ENCODE results near the gene XRN2. TPM values are rescaled to one million over a fixed set of nuclear protein-coding genes. Genes with fewer than 3 reads are reported as not detected.
A peak's percentile ranks its signal among the peaks of the same experiment; 100 is the strongest.

XRN2 gene
- total RNA-seq, 1 donor from 2014 or later: 46.4 TPM

DNA sequence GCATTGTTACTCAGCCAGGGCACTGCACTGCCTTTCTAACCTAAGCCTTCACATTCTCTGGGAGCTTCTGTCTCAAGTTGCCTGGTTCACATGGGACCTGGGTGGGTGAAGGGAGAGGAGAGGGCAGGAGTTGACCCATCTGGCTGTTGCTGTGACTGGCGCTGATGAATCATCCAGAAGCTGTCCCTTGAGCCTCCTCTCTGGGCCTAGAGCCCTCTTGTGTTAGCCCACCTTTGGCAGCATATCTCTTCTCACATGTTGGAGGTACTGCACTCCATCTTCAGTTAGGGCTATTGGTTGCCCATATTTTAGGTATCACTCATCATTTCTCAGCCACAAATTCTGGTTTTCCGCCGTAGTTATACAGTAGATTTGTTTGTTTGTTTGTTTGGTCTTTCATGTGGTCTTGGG is 19.8 kb downstream of the XRN2 start:
- no peak for DNase-seq (ENCODE audit: extremely low spot score in 2 of 2)
- Histone ChIP-seq H3K9me3 (no peaks in the 10 kb centered on the region), H3K27ac (no peak overlapping the region), H3K36me3 (no peaks in the 10 kb centered on the region), H3K4me1 (peaks cover 33% of the 10 kb centered on the region), H3K27me3 (no peaks in the 10 kb centered on the region), H3K4me3 (no peak overlapping the region)
- intact Hi-C loops (cut with DNase I): no loop called here
- TF ChIP-seq, protein P1, sequence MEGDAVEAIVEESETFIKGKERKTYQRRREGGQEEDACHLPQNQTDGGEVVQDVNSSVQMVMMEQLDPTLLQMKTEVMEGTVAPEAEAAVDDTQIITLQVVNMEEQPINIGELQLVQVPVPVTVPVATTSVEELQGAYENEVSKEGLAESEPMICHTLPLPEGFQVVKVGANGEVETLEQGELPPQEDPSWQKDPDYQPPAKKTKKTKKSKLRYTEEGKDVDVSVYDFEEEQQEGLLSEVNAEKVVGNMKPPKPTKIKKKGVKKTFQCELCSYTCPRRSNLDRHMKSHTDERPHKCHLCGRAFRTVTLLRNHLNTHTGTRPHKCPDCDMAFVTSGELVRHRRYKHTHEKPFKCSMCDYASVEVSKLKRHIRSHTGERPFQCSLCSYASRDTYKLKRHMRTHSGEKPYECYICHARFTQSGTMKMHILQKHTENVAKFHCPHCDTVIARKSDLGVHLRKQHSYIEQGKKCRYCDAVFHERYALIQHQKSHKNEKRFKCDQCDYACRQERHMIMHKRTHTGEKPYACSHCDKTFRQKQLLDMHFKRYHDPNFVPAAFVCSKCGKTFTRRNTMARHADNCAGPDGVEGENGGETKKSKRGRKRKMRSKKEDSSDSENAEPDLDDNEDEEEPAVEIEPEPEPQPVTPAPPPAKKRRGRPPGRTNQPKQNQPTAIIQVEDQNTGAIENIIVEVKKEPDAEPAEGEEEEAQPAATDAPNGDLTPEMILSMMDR (IDR thresholded peaks at IDR 0.05): no peak
- TF ChIP-seq POLR2AphosphoS5 (IDR thresholded peaks at IDR 0.05; ENCODE audit: insufficient read depth in 1 of 2, low read depth in 1 of 2) (no peak), POLR2A (IDR thresholded peaks at IDR 0.05) (no peak)

DNA sequence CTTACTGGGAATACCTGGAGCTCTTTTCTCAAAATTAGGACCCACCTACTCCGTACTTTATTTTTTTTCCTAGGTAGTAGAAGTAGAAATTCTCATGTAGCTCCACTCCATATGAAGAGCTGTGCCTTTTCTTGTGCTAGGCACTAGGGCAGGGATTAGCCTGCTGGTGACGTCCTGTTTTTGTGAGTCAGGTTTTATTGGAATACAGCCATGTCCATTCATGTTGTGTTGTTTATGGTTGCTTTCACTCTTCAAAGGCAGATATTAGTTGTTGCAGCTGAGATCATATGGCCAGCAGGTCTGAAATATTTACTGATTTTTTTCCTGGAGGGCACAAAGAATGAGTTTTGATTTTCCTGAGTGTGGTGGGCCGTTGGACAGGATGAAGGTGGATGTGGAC is 20.5 kb downstream of the XRN2 start:
- H3K27ac ChIP-seq: no peak overlapping the region
- no peaks in the 10 kb centered on the region for H3K27me3 ChIP-seq
- no peaks in the 10 kb centered on the region for H3K36me3 ChIP-seq
- no peak overlapping the region for H3K4me3 ChIP-seq
- H3K9me3 ChIP-seq: no peaks in the 10 kb centered on the region
- DNase-seq (ENCODE audit: extremely low spot score in 2 of 2): no peak
- intact Hi-C loops (cut with DNase I): no loop called here
- TF ChIP-seq POLR2AphosphoS5 (IDR thresholded peaks at IDR 0.05; ENCODE audit: insufficient read depth in 1 of 2, low read depth in 1 of 2) (peak in 1 of 2 donors; percentile 31), POLR2A (IDR thresholded peaks at IDR 0.05) (no peak)
- peaks cover 33% of the 10 kb centered on the region for H3K4me1 ChIP-seq

DNA sequence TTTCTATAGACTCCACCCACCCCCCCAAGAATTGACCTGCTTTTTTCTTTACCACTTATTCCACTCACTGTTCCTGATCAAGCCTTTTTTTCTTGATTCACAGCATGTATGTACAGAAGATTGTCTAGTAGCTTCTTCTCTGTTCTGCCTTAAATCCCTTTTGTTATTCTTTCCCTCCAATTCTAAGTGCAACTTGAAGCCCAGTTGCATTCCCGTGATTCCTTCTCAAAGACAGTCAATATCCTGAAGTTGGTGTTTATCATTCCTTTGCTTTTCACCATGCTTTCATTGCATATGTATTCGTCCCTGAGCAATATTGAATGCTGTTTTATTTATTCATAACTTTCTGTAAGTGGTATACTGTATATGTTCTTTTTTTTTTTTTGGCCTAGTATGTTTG is 21.0 kb downstream of the XRN2 start:
- H3K27me3 ChIP-seq: no peaks in the 10 kb centered on the region
- H3K27ac ChIP-seq: no peak overlapping the region
- intact Hi-C loops (cut with DNase I): no loop called here
- no peak for DNase-seq (ENCODE audit: extremely low spot score in 2 of 2)
- H3K9me3 ChIP-seq: no peaks in the 10 kb centered on the region
- peaks cover 33% of the 10 kb centered on the region for H3K4me1 ChIP-seq
- TF ChIP-seq POLR2A (IDR thresholded peaks at IDR 0.05) (no peak), POLR2AphosphoS5 (IDR thresholded peaks at IDR 0.05; ENCODE audit: insufficient read depth in 1 of 2, low read depth in 1 of 2) (no peak)
- TF ChIP-seq, protein P1 (IDR thresholded peaks at IDR 0.05): no peak
- no peak overlapping the region for H3K4me3 ChIP-seq
- no peaks in the 10 kb centered on the region for H3K36me3 ChIP-seq

DNA sequence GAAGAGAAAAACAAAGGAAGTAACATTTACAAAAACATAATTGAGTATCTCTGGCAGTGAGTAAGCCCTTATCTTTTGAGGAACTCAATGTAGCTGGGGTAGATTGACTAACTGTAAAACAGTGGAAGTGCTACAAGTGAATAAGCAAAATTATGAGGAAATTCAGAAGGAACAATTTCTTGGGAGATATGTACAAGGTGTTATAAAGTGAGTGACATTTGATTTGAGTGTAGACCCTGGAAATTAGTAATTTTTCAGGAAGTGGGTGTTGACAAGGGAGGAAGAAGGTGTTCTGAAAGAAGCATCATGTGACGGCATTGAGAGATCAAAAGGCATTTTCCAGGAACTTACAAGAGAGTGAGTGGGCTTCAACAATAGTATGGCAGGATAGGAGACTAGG is 22.2 kb downstream of the XRN2 start:
- H3K4me3 ChIP-seq: no peak overlapping the region
- no peaks in the 10 kb centered on the region for H3K9me3 ChIP-seq
- H3K27ac ChIP-seq: no peak overlapping the region
- peaks cover 0 to 5% of the 10 kb centered on the region in 2 donors for H3K36me3 ChIP-seq
- TF ChIP-seq, protein P1 (IDR thresholded peaks at IDR 0.05): no peak
- TF ChIP-seq POLR2A (IDR thresholded peaks at IDR 0.05) (no peak), POLR2AphosphoS5 (IDR thresholded peaks at IDR 0.05; ENCODE audit: insufficient read depth in 1 of 2, low read depth in 1 of 2) (no peak)
- DNase-seq (ENCODE audit: extremely low spot score in 2 of 2): no peak
- intact Hi-C loops (cut with DNase I): no loop called here
- no peaks in the 10 kb centered on the region for H3K27me3 ChIP-seq
- peaks cover 33% of the 10 kb centered on the region for H3K4me1 ChIP-seq

DNA sequence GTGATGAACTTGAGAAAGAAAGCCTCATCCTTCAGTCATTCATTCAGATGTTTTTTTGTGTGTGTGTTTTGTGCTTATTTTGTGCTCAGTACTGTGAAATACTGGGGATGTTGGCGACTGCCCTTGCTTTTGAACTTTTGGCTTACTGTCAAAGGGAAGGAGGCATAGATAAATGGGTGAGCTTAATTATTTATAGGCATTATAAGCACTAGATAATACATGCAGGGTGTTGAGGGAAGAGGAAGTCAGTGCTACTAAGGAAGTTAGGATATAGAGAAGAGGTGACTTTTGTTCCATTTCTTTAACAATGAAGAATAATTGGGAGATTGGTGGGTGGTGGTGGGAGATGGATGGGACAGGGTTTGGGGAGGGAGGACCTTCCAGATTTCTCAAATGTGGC is 23.6 kb downstream of the XRN2 start:
- no peak for DNase-seq (ENCODE audit: extremely low spot score in 2 of 2)
- H3K9me3 ChIP-seq: no peaks in the 10 kb centered on the region
- peaks cover 33% of the 10 kb centered on the region for H3K4me1 ChIP-seq
- peaks cover 0 to 13% of the 10 kb centered on the region in 2 donors for H3K36me3 ChIP-seq
- no peak overlapping the region for H3K27ac ChIP-seq
- no peaks in the 10 kb centered on the region for H3K27me3 ChIP-seq
- H3K4me3 ChIP-seq: no peak overlapping the region
- TF ChIP-seq POLR2A (IDR thresholded peaks at IDR 0.05): no peak
- no peak for TF ChIP-seq POLR2AphosphoS5 (IDR thresholded peaks at IDR 0.05; ENCODE audit: insufficient read depth in 1 of 2, low read depth in 1 of 2)
- TF ChIP-seq, protein P1 (IDR thresholded peaks at IDR 0.05): no peak
- intact Hi-C loops (cut with DNase I): no loop called here
